IPS-15b (cell line): ENCODE results near the gene ZBTB17.
"Not testable (repeated sequence)": the region's sequence is repeated elsewhere in the genome, so short reads cannot be mapped to it uniquely, and the experiment has no call there.

Source experiments
- H3K27me3 ChIP-seq: one replicate; pipeline ENCODE4 v1.6.1; 2013; ENCODE audit warnings: low read length; ENCODE audit not compliant: control insufficient read depth, insufficient read depth
- H3K36me3 ChIP-seq: one replicate; pipeline ENCODE4 v1.6.1; 2013; ENCODE audit warnings: low read length; ENCODE audit not compliant: control insufficient read depth, insufficient read depth
- H3K4me1 ChIP-seq: one replicate; pipeline ENCODE4 v1.6.1; 2013; ENCODE audit warnings: mild to moderate bottlenecking, low read length; ENCODE audit not compliant: control insufficient read depth, insufficient read depth
- H3K4me3 ChIP-seq: one replicate; pipeline ENCODE4 v1.5.1; 2013; ENCODE audit warnings: low read depth, low read length
- H3K9ac ChIP-seq: one replicate; pipeline ENCODE4 v1.6.1; 2013; ENCODE audit warnings: low read depth, mild to moderate bottlenecking, low read length
- H3K9me3 ChIP-seq: one replicate; pipeline ENCODE4 v1.6.1; 2013; ENCODE audit warnings: mild to moderate bottlenecking, low read length; ENCODE audit not compliant: control insufficient read depth, insufficient read depth

ZBTB17 gene

DNA sequence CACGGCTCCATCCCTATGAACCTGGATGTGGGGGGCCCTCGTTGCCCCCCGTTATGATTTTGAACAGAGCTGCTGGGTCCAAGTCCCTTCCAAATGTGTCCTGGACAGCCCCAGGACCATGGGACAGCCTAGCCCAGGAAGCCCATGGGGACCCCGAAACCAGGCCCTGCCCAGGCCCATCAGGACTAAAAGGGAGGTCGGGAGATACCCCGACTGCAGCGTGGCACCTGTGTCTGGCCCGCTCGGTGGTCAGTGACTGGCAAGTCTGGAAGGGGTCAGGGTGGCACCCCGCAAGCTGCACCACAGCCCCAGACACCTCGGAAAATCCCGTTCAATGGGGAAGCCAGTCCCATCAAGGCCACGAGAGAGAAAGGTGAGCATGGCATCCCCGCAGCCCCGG is 17.8 kb upstream of the ZBTB17 start:
- Histone ChIP-seq H3K27me3 (no peaks in the 10 kb centered on the region), H3K9ac (no peak overlapping the region), H3K4me1 (no peaks in the 10 kb centered on the region), H3K36me3 (no peaks in the 10 kb centered on the region), H3K4me3 (no peak overlapping the region), H3K9me3 (no peaks in the 10 kb centered on the region)

DNA sequence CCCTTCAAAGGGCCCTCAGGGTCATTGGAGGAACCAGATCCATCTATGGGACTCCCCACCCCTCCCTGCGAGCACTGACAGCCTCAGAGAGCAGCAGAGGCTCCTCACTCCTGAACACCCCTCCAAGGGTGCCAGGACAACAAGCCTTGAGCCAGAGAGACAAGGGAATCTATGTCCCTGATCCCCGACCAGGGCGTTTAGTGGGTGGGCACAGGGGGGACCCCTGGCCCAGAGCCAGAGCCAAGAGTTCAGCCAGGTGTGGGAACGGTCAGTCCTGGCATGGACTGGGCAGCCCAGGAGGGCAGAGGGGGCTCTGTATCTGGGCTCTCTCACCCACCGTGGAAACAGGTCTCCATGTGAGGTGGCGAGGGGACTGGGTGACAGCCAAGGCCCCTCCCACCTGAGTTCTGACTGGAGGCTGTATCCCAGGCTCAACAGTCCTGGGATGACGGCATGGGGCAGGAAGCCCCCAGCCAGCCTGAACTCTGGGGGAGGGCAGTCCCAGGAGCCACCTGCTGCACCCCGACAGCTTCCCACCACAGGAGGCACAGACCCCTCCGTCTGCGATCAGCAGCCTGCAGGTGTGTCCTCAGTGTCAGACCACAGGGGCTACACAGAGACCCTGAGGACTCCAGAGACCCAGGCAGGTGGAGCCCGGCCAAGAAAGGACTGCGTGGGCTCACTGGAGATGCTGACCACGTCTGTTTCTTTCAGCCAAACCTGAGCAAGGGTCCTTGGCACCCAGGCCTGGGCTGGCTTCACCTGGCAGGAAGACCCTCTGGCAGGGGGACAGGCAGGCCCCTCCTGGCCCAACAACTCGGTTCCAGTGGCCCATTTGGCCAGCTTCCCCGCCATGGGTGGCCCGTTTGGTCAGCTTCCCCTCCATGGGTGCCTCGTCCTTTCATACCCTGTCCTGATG is 16.9 kb upstream of the ZBTB17 start:
- Histone ChIP-seq H3K36me3 (no peaks in the 10 kb centered on the region), H3K4me1 (no peaks in the 10 kb centered on the region), H3K27me3 (no peaks in the 10 kb centered on the region), H3K4me3 (no peak overlapping the region), H3K9ac (no peak overlapping the region), H3K9me3 (no peaks in the 10 kb centered on the region)

DNA sequence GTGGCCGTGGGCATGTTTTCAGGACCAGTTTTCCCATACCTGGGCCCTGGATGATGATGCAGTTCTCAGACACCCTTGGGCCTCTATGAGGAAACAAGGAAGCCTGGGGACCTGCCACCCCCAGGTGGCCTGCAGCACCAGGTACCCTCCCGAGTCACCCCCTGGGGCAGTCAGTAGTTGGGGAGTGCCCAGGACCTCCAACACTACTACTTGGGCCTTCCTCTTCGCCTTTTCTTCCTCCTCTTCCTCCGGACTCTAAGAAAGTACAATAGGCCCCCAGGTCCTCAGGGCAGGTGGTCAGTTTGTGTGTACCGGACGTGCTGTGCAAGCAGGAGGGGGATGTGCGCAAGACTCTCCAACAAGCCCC is 16.3 kb upstream of the ZBTB17 start:
- Histone ChIP-seq H3K9ac (no peak overlapping the region), H3K36me3 (no peaks in the 10 kb centered on the region), H3K27me3 (no peaks in the 10 kb centered on the region), H3K9me3 (no peaks in the 10 kb centered on the region), H3K4me1 (no peaks in the 10 kb centered on the region), H3K4me3 (no peak overlapping the region)

DNA sequence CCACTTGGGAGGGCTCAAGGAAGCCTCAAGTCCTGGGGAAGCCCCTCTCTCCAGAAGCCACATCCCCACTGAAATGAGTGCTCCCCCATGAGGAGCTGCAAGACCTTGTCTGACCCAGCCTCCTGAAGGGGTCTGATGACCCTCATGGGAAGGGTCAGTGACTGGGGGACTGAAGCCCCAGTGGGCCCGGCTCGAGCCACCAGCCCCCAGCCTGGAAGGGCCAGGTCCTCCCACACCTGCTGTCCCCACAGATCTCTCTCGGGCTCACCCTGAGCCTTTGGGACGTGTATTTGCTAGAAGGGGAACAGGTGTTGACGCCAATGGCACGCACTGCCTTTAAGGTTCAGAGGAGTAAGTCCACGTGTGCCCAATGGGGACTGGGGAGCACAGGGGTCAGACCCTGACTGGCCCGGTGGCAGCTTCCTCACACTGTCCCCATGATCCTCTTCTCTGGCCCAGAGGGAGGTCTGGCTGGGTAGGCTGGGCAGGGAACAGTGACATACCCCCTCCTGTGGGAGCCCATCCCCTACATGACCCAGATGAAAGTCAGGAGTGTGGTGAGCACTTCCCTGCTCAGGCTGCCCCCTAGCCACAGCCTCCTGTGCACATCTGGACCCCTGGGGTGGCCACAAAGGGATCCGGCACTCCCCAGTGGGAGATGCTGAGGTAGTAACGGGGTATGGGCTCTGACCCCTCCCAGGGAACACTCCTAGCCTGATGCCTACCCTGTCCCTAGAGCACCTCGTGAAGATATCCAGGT is 15.7 kb upstream of the ZBTB17 start:
- Histone ChIP-seq H3K36me3 (no peaks in the 10 kb centered on the region), H3K27me3 (no peaks in the 10 kb centered on the region), H3K9ac (no peak overlapping the region), H3K4me1 (no peaks in the 10 kb centered on the region), H3K9me3 (no peaks in the 10 kb centered on the region), H3K4me3 (no peak overlapping the region)

DNA sequence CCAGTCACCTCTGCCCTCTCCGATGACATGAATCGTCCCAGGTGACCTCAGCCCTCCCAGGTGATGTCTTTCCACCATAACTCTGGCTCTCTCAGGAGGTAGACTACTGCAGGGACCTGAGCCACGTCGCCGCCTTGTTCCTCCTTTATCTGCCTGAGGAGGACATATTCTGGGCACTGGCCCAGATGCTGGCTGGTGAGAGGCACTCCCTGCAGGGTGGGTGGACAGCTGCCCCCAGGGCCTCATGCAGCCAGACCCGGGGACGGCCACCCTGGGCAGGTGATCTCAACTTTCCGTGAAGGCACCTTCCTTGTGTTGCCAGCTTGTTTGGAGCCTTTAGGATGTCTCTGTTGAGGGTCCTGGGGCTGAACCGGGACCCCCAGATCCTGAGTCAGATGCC is 13.9 kb upstream of the ZBTB17 start:
- Histone ChIP-seq H3K9me3 (no peaks in the 10 kb centered on the region), H3K9ac (no peak overlapping the region), H3K27me3 (no peaks in the 10 kb centered on the region), H3K4me1 (no peaks in the 10 kb centered on the region), H3K4me3 (no peak overlapping the region), H3K36me3 (no peaks in the 10 kb centered on the region)

DNA sequence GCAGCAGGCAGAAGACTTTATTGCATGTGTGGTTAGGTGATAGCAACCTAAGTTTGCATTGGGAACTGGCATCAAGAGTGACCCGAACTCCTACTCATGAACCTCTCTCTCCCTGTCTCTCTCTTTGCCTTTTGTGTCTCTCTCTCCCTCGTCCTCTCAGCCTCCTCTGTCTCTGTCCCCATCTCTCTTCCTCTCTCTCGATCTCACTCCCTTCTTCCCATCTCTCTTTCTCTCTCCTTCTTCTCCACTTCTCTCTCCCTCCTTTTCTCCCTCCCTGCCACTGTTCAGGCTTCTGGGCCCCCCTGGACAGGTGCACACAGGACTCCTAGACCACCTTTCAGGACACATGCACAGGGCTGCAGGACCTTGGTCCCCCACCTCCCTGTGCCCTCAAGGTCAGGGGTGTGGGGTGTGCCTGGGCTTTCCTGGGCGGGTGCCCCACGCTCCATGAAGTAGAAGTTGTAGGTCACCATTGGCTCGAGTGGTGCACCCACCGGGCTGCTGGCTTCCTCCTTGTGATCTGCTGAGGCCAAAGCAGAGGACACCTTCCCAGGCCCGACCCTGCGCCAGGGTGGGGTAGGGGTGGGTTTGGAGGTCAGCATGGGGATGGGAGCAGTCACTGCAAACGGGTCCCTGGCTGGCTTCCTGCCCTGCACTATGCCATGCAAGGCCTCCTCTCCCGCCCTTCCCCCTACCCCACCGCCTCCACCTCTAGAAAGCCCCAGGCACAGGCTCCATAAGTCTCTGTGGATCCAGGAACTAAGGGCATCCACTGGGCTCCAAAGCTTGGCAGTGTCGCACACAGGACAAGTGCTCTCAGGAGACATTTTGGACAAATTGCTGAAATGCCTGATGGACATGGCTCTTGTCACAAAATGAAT is 13.2 kb upstream of the ZBTB17 start:
- H3K9me3 ChIP-seq: no peaks in the 10 kb centered on the region
- no peaks in the 10 kb centered on the region for H3K4me1 ChIP-seq
- H3K27me3 ChIP-seq: no peaks in the 10 kb centered on the region
- no peak overlapping the region for H3K9ac ChIP-seq
- no peak overlapping the region for H3K4me3 ChIP-seq
- H3K36me3 ChIP-seq: no peaks in the 10 kb centered on the region

DNA sequence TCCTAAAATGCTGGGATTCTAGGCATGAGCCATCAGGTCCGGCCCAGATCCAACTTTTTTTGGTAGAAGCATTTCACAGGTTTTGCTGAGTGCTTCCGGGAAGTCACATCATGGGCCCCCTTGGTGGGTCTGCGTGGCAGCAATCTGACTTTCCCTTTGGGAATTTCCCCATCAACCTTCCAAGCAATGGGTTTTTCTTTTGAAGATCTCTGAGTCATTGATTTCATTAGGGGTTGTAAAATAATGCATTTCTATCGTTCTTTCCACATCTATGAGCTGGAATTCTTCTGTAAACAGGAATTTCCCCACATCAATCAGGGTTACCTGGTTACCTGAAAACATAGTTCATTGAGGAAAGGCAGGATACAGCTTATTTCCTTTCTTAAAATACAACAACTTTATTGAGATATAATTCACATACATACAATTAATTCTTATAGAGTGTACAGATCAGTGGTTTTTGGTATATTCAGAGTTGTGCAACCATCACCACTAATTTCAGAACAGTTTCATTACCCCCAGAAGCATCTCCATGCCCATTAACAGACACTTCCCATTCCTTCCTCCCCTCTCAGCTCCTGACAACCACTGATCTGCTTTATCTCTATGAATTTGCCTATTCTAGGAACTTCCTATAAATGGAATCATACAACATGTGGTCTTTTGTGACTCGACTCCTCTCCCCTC is 9.9 kb upstream of the ZBTB17 start:
- H3K4me1 ChIP-seq: no peaks in the 10 kb centered on the region
- no peaks in the 10 kb centered on the region for H3K27me3 ChIP-seq

DNA sequence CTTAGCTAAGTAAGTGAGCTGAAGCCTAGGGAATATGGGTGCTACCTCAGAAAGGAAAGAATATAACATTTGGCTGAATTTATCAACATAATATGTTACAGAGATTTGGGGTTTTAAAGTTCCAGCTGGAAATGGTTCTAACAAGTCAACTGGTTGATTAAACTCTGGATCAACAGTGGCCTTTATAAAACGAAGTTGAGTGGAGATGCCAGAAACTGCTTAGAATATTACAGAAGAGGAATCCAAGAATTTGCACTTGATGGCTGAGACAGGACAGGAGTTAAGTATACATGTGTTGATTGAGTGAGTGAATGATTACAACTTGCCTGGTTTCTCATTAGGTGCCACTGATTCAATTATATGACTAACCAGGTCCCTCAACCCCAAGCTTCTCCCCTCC is 7.4 kb upstream of the ZBTB17 start:
- Histone ChIP-seq H3K36me3 (no peaks in the 10 kb centered on the region), H3K4me3 (no peak overlapping the region), H3K4me1 (no peaks in the 10 kb centered on the region), H3K27me3 (no peaks in the 10 kb centered on the region), H3K9ac (no peak overlapping the region), H3K9me3 (no peaks in the 10 kb centered on the region)

More for the DNA sequence above, 9.9 kb upstream of the ZBTB17 start:
- Histone ChIP-seq H3K9ac (no peak overlapping the region), H3K4me3 (no peak overlapping the region), H3K9me3 (no peaks in the 10 kb centered on the region), H3K36me3 (no peaks in the 10 kb centered on the region)

DNA sequence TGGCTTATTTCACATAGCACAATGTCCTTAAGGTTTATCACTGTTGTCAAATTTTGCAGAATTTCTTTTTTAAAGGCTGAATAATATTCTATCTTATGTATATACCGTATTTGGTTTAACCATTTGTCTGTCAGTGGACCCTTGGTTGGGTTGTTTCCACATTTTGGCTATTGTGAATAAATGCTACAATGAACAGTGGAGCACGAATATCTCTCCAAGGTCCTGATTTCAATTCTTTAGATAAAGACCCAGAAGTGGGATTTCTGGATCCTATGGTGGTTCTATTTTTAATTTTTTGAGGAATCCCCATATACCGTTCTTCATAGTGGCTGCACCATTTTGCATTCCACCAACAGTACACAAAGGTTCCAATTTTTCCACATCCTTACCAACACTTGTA is 5.8 kb upstream of the ZBTB17 start:
- no peak overlapping the region for H3K9ac ChIP-seq
- H3K36me3 ChIP-seq: no peaks in the 10 kb centered on the region
- no peaks in the 10 kb centered on the region for H3K9me3 ChIP-seq
- H3K4me1 ChIP-seq: no peaks in the 10 kb centered on the region
- no peak overlapping the region for H3K4me3 ChIP-seq
- no peaks in the 10 kb centered on the region for H3K27me3 ChIP-seq

DNA sequence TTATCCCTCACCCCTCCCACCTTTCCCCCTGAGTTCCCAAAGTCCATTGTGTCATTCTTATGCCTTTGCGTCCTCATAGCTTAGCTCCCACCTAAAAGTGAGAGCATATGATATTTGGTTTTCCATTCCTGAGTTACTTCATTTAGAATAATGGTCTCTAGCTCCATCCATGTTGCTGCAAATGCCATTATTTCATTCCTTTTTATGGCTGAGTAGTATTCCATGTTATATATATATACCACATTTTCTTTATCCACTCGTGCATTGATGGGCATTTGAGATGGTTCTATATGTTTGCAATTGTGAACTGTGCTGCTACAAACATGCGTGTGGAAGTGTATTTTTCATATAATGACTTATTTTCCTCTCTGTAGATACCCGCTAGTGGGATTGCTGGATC is 2.0 kb upstream of the ZBTB17 start:
- not testable (repeated sequence) for H3K36me3 ChIP-seq, H3K9ac ChIP-seq, H3K4me1 ChIP-seq, H3K9me3 ChIP-seq, H3K27me3 ChIP-seq, H3K4me3 ChIP-seq

DNA sequence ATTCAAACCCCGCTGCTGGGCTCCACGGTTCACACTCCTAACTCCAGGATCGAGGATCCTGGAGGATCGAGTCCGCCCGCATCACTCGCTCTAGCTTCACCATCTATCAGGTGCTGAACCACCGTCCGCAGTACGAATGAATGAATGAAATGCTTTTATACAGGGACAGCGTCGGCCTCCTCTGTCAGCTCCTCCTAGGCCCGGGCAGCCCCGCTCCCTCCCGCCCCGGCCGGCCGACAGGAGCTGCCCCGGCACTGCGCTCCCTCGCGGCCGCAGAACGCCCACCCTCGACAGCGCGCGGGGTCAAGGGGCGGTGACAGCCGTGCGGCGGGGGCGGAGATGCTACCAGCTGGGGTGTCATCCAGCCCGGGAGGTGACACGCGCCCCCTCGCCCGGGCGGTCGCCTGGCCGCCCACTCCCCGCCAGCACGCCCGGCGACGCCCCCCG is 520 bp downstream of the ZBTB17 start:
- Histone ChIP-seq H3K4me3 (peak overlapping the region; percentile 88), H3K36me3 (no peaks in the 10 kb centered on the region), H3K9me3 (no peaks in the 10 kb centered on the region), H3K27me3 (no peaks in the 10 kb centered on the region), H3K9ac (peak overlapping the region; percentile 41), H3K4me1 (peaks cover 8% of the 10 kb centered on the region)
